Fibroblast of lung (primary cell): Measurements from ENCODE around the gene NTNG1. TPM values are rescaled to one million over a fixed set of nuclear protein-coding genes. Genes with fewer than 3 reads are reported as not detected.

Experiments used
- DNase-seq, 2 donors: peaks; one replicate each; pipeline versions ENCODE4 v3.0.0 to v3.0.0-alpha.2; 2010; ENCODE audit warnings: low read depth in 2 of 2
- H2AFZ ChIP-seq: 2 replicates; pipeline ENCODE4 v1.5.1; 2012; ENCODE audit warnings: low read length, control low read depth, inconsistent platforms
- H3K27ac ChIP-seq: 2 replicates; pipeline ENCODE4 v1.5.1; 2011; ENCODE audit warnings: low read length, control low read depth; ENCODE audit not compliant: insufficient read depth
- H3K27me3 ChIP-seq: 2 replicates; pipeline ENCODE4 v1.5.1; 2011; ENCODE audit warnings: mild to moderate bottlenecking, low read length; ENCODE audit not compliant: control insufficient read depth, insufficient read depth
- H3K36me3 ChIP-seq: 2 replicates; pipeline ENCODE4 v1.5.1; 2011; ENCODE audit warnings: low read length; ENCODE audit not compliant: control insufficient read depth, insufficient read depth
- H3K4me1 ChIP-seq: 2 replicates; pipeline ENCODE4 v1.5.1; 2011; ENCODE audit warnings: low read length; ENCODE audit not compliant: control insufficient read depth, insufficient read depth; ENCODE audit errors: extremely low read depth
- H3K4me2 ChIP-seq: 2 replicates; pipeline ENCODE4 v1.5.1; 2011; ENCODE audit warnings: low read length, control low read depth; ENCODE audit not compliant: insufficient read depth; ENCODE audit errors: extremely low read depth
- H3K4me3 ChIP-seq, 4 experiments: fragments of 200-600 bp in 1 of 4; sonication (generic) in 1 of 4; replicated peaks in 1 of 4; 2 replicates each; pipeline ENCODE4 v1.5.1; 2011 to 2016; ENCODE audit warnings: low read length in 4 of 4, low read depth in 3 of 4, mild to moderate bottlenecking in 3 of 4, control low read depth in 2 of 4, inconsistent platforms in 1 of 4, mixed read lengths in 1 of 4; ENCODE audit not compliant: insufficient read depth in 1 of 4; ENCODE audit errors: control extremely low read depth in 1 of 4
- H3K79me2 ChIP-seq: 2 replicates; pipeline ENCODE4 v1.5.1; 2012; ENCODE audit warnings: mild to moderate bottlenecking, low read length, inconsistent platforms; ENCODE audit not compliant: control insufficient read depth, insufficient read depth
- H3K9ac ChIP-seq: 2 replicates; pipeline ENCODE4 v1.5.1; 2011; ENCODE audit warnings: mild to moderate bottlenecking, low read length, control low read depth; ENCODE audit not compliant: insufficient read depth
- H3K9me3 ChIP-seq: 2 replicates; pipeline ENCODE4 v1.5.1; 2012; ENCODE audit warnings: low read depth, low read length; ENCODE audit not compliant: control insufficient read depth, insufficient read depth
- H4K20me1 ChIP-seq: 2 replicates; pipeline ENCODE4 v1.5.1; 2011; ENCODE audit warnings: low read length; ENCODE audit not compliant: control insufficient read depth, insufficient read depth; ENCODE audit errors: extremely low read depth
- CTCF ChIP-seq, 2 donors: IDR thresholded peaks in 1 of 2; conservative IDR thresholded peaks in 1 of 2; 1 replicate in 1 of 2; 2 replicates in 1 of 2; pipeline ENCODE4 v1.5.1; 2011 to 2012; ENCODE audit warnings: low read length in 2 of 2, control low read depth in 1 of 2, inconsistent platforms in 1 of 2, low read depth in 1 of 2, mild to moderate bottlenecking in 1 of 2
- EZH2 ChIP-seq: IDR thresholded peaks from 2 replicates; pipeline ENCODE4 v1.5.1; 2012; ENCODE audit warnings: low read length, control low read depth, mild to moderate bottlenecking; ENCODE audit errors: missing control alignments
- polyA plus RNA-seq, 2 donors: library from polyadenylated mRNA; depleted of rRNA in 1 of 2; stranded (reverse) in 1 of 2; unstranded in 1 of 2; fragments of >200 nt; gene quantifications; 2 replicates each; pipeline ENCODE4 v1.2.1, GENCODE V29; 2011 to 2012; ENCODE audit warnings: missing spikeins in 1 of 2
- total RNA-seq: library from RNA; depleted of rRNA; stranded (reverse); fragments of >200 nt; gene quantifications from 2 replicates; pipeline ENCODE4 v1.2.1, GENCODE V29; 2014

NTNG1 gene
- total and polyA plus RNA-seq, 2 donors (not counting 1 experiment from before 2014, with no cell fraction given) = 0.82 to 8.6 TPM

- H2AFZ ChIP-seq = no peak overlapping the region
- H3K79me2 ChIP-seq = no peaks in the 10 kb centered on the region
- H3K27ac ChIP-seq = no peak overlapping the region
- no peak overlapping the region for H3K4me2 ChIP-seq
- no peaks in the 10 kb centered on the region for H3K36me3 ChIP-seq
- H3K4me1 ChIP-seq = no peaks in the 10 kb centered on the region
- H3K4me3 ChIP-seq = no peak overlapping the region
- H3K9me3 ChIP-seq = no peaks in the 10 kb centered on the region
- DNase-seq = no peak
- TF ChIP-seq CTCF (conservative IDR thresholded peaks at IDR 0.05 in 1 of 2, IDR thresholded peaks at IDR 0.05 in 1 of 2; ENCODE audit: low read depth in 1 of 2, low read length in 2 of 2) = no peak
- no peak for TF ChIP-seq EZH2
- H3K9ac ChIP-seq = no peak overlapping the region
- no peaks in the 10 kb centered on the region for H4K20me1 ChIP-seq
- H3K27me3 ChIP-seq = no peaks in the 10 kb centered on the region
Observed at GRCh38 chr1:107149946-107150345, 9.1 kb downstream of the NTNG1 start.

- Histone ChIP-seq H3K79me2 (no peaks in the 10 kb centered on the region), H3K4me3 (no peak overlapping the region), H3K9me3 (no peaks in the 10 kb centered on the region), H3K27me3 (no peaks in the 10 kb centered on the region), H3K4me2 (no peak overlapping the region), H2AFZ (no peak overlapping the region), H3K36me3 (no peaks in the 10 kb centered on the region), H4K20me1 (no peaks in the 10 kb centered on the region), H3K4me1 (no peaks in the 10 kb centered on the region), H3K9ac (no peak overlapping the region), H3K27ac (no peak overlapping the region)
- no peak for DNase-seq
- no peak for TF ChIP-seq EZH2
- TF ChIP-seq CTCF (conservative IDR thresholded peaks at IDR 0.05 in 1 of 2, IDR thresholded peaks at IDR 0.05 in 1 of 2; ENCODE audit: low read depth in 1 of 2, low read length in 2 of 2) = no peak
Observed at GRCh38 chr1:107151295-107151694, 10.5 kb downstream of the NTNG1 start.

- no peak overlapping the region for H3K27ac ChIP-seq
- H3K36me3 ChIP-seq = no peaks in the 10 kb centered on the region
- no peak overlapping the region for H3K4me2 ChIP-seq
- no peaks in the 10 kb centered on the region for H3K79me2 ChIP-seq
- H3K4me1 ChIP-seq = no peaks in the 10 kb centered on the region
- no peak overlapping the region for H3K4me3 ChIP-seq
- H3K27me3 ChIP-seq = no peaks in the 10 kb centered on the region
- H4K20me1 ChIP-seq = no peaks in the 10 kb centered on the region
- TF ChIP-seq EZH2 (no peak), CTCF (conservative IDR thresholded peaks at IDR 0.05 in 1 of 2, IDR thresholded peaks at IDR 0.05 in 1 of 2; ENCODE audit: low read depth in 1 of 2, low read length in 2 of 2) (no peak)
- H3K9ac ChIP-seq = no peak overlapping the region
- H2AFZ ChIP-seq = no peak overlapping the region
- no peaks in the 10 kb centered on the region for H3K9me3 ChIP-seq
- DNase-seq = no peak
Observed at GRCh38 chr1:107152395-107152794, 11.6 kb downstream of the NTNG1 start.
